Measurements from ENCODE around the gene CD3E. TPM values are rescaled to one million over a fixed set of nuclear protein-coding genes. Genes with fewer than 3 reads are reported as not detected.

The CD3E gene
- total RNA-seq, result 100 to 1,000 TPM; 377 to 415 TPM

DNA sequence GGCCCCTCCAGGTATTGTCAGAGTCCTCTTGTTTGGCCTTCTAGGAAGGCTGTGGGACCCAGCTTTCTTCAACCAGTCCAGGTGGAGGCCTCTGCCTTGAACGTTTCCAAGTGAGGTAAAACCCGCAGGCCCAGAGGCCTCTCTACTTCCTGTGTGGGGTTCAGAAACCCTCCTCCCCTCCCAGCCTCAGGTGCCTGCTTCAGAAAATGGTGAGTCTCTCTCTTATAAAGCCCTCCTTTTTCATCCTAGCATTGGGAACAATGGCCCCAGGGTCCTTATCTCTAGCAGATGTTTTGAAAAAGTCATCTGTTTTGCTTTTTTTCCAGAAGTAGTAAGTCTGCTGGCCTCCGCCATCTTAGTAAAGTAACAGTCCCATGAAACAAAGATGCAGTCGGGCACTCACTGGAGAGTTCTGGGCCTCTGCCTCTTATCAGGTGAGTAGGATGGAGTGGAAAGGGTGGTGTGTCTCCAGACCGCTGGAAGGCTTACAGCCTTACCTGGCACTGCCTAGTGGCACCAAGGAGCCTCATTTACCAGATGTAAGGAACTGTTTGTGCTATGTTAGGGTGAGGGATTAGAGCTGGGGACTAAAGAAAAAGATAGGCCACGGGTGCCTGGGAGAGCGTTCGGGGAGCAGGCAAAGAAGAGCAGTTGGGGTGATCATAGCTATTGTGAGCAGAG lies at the start of gene CD3E:
Gene CD3E, plus strand, starts transcription at position 163 of the 681 bp plus-strand sequence. Its CDS starts 223 bp downstream, at position 386.
- Mint-ChIP-seq H3K36me3 (ENCODE audit: low read depth) (peaks cover 46% of the 10 kb centered on the region), H3K27ac (peak within 1 kb of the TSS; percentile 100), H3K4me3 (peak within 1 kb of the TSS; percentile 98), H3K9me3 (no peaks in the 10 kb centered on the region), H3K27me3 (ENCODE audit: low read depth) (no peaks in the 10 kb centered on the region), H3K4me1 (ENCODE audit: low read depth) (peaks cover 68% of the 10 kb centered on the region)
- peak; percentile 88 for DNase-seq
- CTCF ChIA-PET, result interaction anchor here (1.0 to 11.5 kb wide), 9 partner anchors 9 to 106 kb away, joined by 3 to 110 read pairs (median 8); partner anchors contain the start of genes CD3D, CD3G and JAML
- intact Hi-C loops (cut with micrococcal nuclease), result loop anchor here (1.0 to 2.0 kb wide), 3 partner anchors 38 to 134 kb away; partner anchors contain the start of gene CD3D

DNA sequence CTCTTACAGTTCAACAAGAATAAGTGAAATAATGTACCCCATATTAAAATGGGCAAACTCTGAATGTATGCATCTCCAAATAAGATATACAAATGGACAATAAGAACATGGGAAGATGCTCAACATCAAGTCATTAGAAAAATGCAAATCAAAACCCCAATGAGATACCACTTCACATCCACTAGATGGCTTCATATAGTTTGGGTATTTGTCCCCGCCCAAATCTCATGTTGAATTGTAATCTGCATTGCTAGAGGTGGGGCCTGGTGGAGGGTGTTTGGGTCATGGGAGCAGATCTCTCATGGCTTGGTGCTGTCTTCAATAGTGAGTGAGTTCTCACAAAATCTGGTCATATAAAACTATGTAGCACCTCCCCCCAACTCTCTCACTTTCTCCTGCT lies 46.1 kb upstream of the CD3E start:
- no peaks in the 10 kb centered on the region for H3K9me3 Mint-ChIP-seq
- H3K36me3 Mint-ChIP-seq (ENCODE audit: low read depth), result peaks cover 54% of the 10 kb centered on the region
- no peak overlapping the region for H3K27ac Mint-ChIP-seq
- H3K4me3 Mint-ChIP-seq, result no peak overlapping the region
- H3K27me3 Mint-ChIP-seq (ENCODE audit: low read depth), result no peaks in the 10 kb centered on the region
- CTCF ChIA-PET, result interaction anchor here (1.0 to 1.9 kb wide), 4 partner anchors 23 to 110 kb away, joined by 3 to 6 read pairs (median 5); no protein-coding TSS in a partner anchor
- DNase-seq, result no peak
- peaks cover 29% of the 10 kb centered on the region for H3K4me1 Mint-ChIP-seq (ENCODE audit: low read depth)
- intact Hi-C loops (cut with micrococcal nuclease), result loop anchor here (1.0 to 10.0 kb wide), 2 partner anchors 33 to 96 kb away; partner anchors contain the start of gene UBE4A

GRCh38 chr11:118259138-118259537 lies 45.4 kb upstream of the CD3E start:
- DNase-seq, result no peak
- intact Hi-C loops (cut with micrococcal nuclease), result loop anchor here (10.0 kb wide), 1 partner anchor 96 kb away; the partner anchor contains the start of gene UBE4A
- Mint-ChIP-seq H3K4me3 (no peak overlapping the region), H3K9me3 (no peaks in the 10 kb centered on the region), H3K27ac (no peak overlapping the region), H3K4me1 (ENCODE audit: low read depth) (peaks cover 34% of the 10 kb centered on the region), H3K27me3 (ENCODE audit: low read depth) (no peaks in the 10 kb centered on the region), H3K36me3 (ENCODE audit: low read depth) (peaks cover 54% of the 10 kb centered on the region)
- CTCF ChIA-PET, result interaction anchor here (0.7 to 5.9 kb wide), 7 partner anchors 18 to 109 kb away, joined by 3 to 36 read pairs (median 5); no protein-coding TSS in a partner anchor

DNA sequence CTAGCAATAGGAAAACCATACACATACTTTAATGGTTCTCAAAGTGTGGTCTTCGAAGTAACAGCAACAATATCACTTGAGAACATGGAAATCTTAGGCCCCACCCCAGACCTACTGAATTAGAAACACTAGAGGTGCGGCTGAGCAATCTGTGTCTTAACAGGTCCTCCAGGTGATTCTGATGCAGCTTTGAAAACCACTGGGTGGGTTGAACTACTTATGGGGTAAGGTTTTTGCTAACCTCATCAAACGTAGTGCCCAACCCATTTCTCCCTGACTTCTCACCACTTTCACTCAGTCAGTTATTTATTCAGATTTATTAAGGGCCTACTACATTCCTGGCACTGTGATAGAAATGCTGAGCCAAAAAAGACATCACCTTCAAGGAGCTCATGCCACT lies 44.2 kb upstream of the CD3E start:
- Mint-ChIP-seq H3K27ac (no peak overlapping the region), H3K36me3 (ENCODE audit: low read depth) (peaks cover 48% of the 10 kb centered on the region), H3K4me3 (no peak overlapping the region), H3K4me1 (ENCODE audit: low read depth) (peaks cover 39% of the 10 kb centered on the region), H3K9me3 (no peaks in the 10 kb centered on the region), H3K27me3 (ENCODE audit: low read depth) (no peaks in the 10 kb centered on the region)
- CTCF ChIA-PET, result interaction anchor here (0.8 to 5.9 kb wide), 9 partner anchors 13 to 108 kb away, joined by 3 to 36 read pairs (median 4); no protein-coding TSS in a partner anchor
- DNase-seq, result no peak
- intact Hi-C loops (cut with micrococcal nuclease), result no loop called here

DNA sequence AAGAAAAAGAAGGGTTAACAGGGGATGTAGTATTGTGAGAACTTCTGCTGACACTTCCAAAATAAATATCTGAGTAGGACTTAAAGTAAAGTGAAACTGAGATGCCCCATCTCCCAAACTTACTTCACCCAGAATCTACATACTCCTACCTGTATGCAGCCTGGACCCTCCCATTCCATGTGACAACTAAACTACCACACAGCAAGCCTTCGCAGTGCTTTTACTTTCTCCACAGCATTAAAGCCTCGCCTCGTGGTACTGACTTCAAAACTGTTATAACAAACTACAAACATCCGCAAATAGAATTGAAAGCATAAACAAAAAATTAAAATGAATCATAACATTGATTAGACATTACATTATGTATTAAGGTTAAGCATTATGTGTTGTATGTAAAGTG lies 41.4 kb upstream of the CD3E start:
- intact Hi-C loops (cut with micrococcal nuclease), result loop anchor here (1.0 kb wide), 2 partner anchors 11 to 12 kb away; partner anchors contain the start of gene MPZL3
- Mint-ChIP-seq H3K4me3 (peak overlapping the region; percentile 86), H3K4me1 (ENCODE audit: low read depth) (peaks cover 39% of the 10 kb centered on the region), H3K9me3 (no peaks in the 10 kb centered on the region), H3K27me3 (ENCODE audit: low read depth) (no peaks in the 10 kb centered on the region), H3K36me3 (ENCODE audit: low read depth) (peaks cover 37% of the 10 kb centered on the region), H3K27ac (peak overlapping the region; percentile 68)
- DNase-seq, result no peak
- CTCF ChIA-PET, result interaction anchor here (0.6 to 5.9 kb wide), 4 partner anchors 64 to 811 kb away, joined by 4 to 36 read pairs (median 4); no protein-coding TSS in a partner anchor

- peak within 1 kb of the TSS; percentile 86 for H3K4me3 Mint-ChIP-seq
- peak within 1 kb of the TSS; percentile 68 for H3K27ac Mint-ChIP-seq
- no peaks in the 10 kb centered on the region for H3K9me3 Mint-ChIP-seq
- no peaks in the 10 kb centered on the region for H3K27me3 Mint-ChIP-seq (ENCODE audit: low read depth)
- H3K36me3 Mint-ChIP-seq (ENCODE audit: low read depth), result peaks cover 29% of the 10 kb centered on the region
- CTCF ChIA-PET, result interaction anchor here (0.6 to 5.9 kb wide), 14 partner anchors 9 to 810 kb away, joined by 3 to 36 read pairs (median 4); no protein-coding TSS in a partner anchor
- H3K4me1 Mint-ChIP-seq (ENCODE audit: low read depth), result peaks cover 39% of the 10 kb centered on the region
- intact Hi-C loops (cut with micrococcal nuclease), result loop anchor here (1.0 kb wide), 4 partner anchors 11 to 32 kb away; partner anchors contain the start of gene MPZL3
- DNase-seq, result peak; percentile 73
Measured at GRCh38 chr11:118263695-118264568, 40.6 kb upstream of the CD3E start, which contains the start of gene MPZL2. TSS of gene MPZL2 (minus strand) at chr11:118264297. CDS start at chr11:118264153, 144 bp downstream.

DNA sequence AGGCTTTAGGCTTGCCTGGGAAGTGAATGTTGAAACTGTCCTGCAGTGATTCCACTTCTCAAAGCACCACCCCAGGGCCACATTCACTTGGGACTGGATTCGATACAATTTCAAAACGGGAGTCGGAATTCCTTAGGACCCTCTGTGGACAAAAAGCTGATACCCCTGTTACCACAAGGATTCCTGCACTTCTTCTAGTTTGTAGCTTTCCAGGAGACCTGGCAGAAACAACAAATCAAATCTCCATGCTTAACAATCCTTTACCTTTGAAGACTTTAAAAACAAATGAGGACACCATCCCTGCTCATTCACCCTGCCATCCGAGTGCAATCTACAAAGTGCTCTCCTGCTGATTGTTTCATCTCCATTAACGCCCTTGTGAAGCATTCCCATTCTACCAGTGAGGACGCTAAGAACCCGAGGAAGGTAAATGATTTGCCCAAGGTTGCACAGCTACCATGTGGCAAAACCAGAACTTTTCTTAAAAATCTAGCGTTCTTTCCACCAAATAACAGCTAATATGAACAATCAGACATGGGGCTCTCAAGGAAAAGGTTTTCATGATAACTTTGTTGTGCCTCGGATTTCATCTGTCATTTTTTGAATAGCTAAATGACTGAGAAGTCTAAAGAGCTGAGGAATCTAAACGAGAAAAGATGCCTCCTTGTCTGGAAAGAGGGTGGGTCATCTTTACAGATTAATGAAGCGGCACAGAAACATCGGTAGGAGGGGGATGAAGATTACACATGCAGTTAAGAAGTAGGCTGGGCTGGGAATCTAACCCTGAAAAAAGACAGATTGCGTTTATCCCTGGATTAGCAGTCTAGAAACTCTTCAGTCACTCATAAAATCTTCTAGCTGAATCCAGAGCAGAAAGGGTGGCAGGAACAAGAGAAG lies 39.7 kb upstream of the CD3E start:
- no peak for DNase-seq
- peaks cover 39% of the 10 kb centered on the region for H3K4me1 Mint-ChIP-seq (ENCODE audit: low read depth)
- intact Hi-C loops (cut with micrococcal nuclease), result loop anchor here (1.0 kb wide), 2 partner anchors 24 to 33 kb away; no protein-coding TSS in a partner anchor
- H3K27ac Mint-ChIP-seq, result no peak overlapping the region
- H3K4me3 Mint-ChIP-seq, result peak overlapping the region; percentile 86
- H3K36me3 Mint-ChIP-seq (ENCODE audit: low read depth), result peaks cover 21% of the 10 kb centered on the region
- no peaks in the 10 kb centered on the region for H3K27me3 Mint-ChIP-seq (ENCODE audit: low read depth)
- H3K9me3 Mint-ChIP-seq, result no peaks in the 10 kb centered on the region
- CTCF ChIA-PET, result interaction anchor here (0.7 to 5.9 kb wide), 13 partner anchors 9 to 120 kb away, joined by 3 to 36 read pairs (median 5); no protein-coding TSS in a partner anchor

DNA sequence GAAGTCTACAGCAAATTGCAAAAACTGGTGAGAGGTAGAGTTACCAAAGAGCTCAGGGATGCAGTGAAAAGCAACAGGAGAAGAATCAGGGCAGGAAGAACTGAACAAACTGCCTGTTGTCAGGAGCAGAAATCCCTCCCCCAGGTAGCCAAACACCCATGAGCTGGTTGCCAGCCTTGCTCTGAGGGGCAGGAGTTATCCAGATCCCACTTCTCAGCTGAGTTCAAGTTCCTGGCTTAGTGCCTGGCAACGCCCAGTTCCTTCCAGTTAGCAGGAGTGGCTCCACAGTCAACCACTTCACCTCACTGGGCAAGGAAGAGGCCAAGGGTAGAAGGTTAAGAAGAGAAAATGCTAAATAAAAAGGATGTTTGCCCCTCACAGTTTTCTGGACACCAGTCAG lies 38.6 kb upstream of the CD3E start:
- Mint-ChIP-seq H3K27me3 (ENCODE audit: low read depth) (no peaks in the 10 kb centered on the region), H3K36me3 (ENCODE audit: low read depth) (peaks cover 17% of the 10 kb centered on the region), H3K9me3 (no peaks in the 10 kb centered on the region), H3K4me3 (no peak overlapping the region), H3K4me1 (ENCODE audit: low read depth) (peaks cover 36% of the 10 kb centered on the region), H3K27ac (no peak overlapping the region)
- CTCF ChIA-PET, result interaction anchor here (0.6 to 2.1 kb wide), 5 partner anchors 9 to 179 kb away, joined by 3 to 7 read pairs (median 5); no protein-coding TSS in a partner anchor
- no peak for DNase-seq
- intact Hi-C loops (cut with micrococcal nuclease), result no loop called here

GRCh38 chr11:118267486-118267885 lies 37.0 kb upstream of the CD3E start:
- CTCF ChIA-PET, result interaction anchor here (0.6 to 1.0 kb wide), 2 partner anchors 86 to 94 kb away, joined by 3 read pairs; no protein-coding TSS in a partner anchor
- intact Hi-C loops (cut with micrococcal nuclease), result no loop called here

GRCh38 chr11:118272001-118272400 lies 32.5 kb upstream of the CD3E start:
- Mint-ChIP-seq H3K36me3 (ENCODE audit: low read depth) (no peaks in the 10 kb centered on the region), H3K27me3 (ENCODE audit: low read depth) (no peaks in the 10 kb centered on the region), H3K9me3 (no peaks in the 10 kb centered on the region), H3K4me1 (ENCODE audit: low read depth) (peaks cover 30% of the 10 kb centered on the region), H3K4me3 (no peak overlapping the region), H3K27ac (no peak overlapping the region)
- CTCF ChIA-PET, result interaction anchor here (1.0 kb wide), 1 partner anchor 60 kb away, joined by 3 read pairs; no protein-coding TSS in a partner anchor
- intact Hi-C loops (cut with micrococcal nuclease), result no loop called here
- DNase-seq, result no peak

More at GRCh38 chr11:118267486-118267885, 37.0 kb upstream of the CD3E start:
- Mint-ChIP-seq H3K27ac (no peak overlapping the region), H3K4me3 (no peak overlapping the region), H3K36me3 (ENCODE audit: low read depth) (peaks cover 5% of the 10 kb centered on the region), H3K27me3 (ENCODE audit: low read depth) (no peaks in the 10 kb centered on the region), H3K9me3 (no peaks in the 10 kb centered on the region), H3K4me1 (ENCODE audit: low read depth) (peaks cover 24% of the 10 kb centered on the region)
- no peak for DNase-seq

- intact Hi-C loops (cut with micrococcal nuclease), result no loop called here
- no peaks in the 10 kb centered on the region for H3K36me3 Mint-ChIP-seq (ENCODE audit: low read depth)
Measured at GRCh38 chr11:118274186-118274585, 30.3 kb upstream of the CD3E start.

More at GRCh38 chr11:118274186-118274585, 30.3 kb upstream of the CD3E start:
- no peak for DNase-seq
- H3K4me1 Mint-ChIP-seq (ENCODE audit: low read depth), result peaks cover 36% of the 10 kb centered on the region
- H3K27ac Mint-ChIP-seq, result no peak overlapping the region
- CTCF ChIA-PET, result interaction anchor here (0.7 to 1.4 kb wide), 2 partner anchors 9 to 76 kb away, joined by 3 to 4 read pairs; no protein-coding TSS in a partner anchor
- H3K4me3 Mint-ChIP-seq, result no peak overlapping the region
- H3K9me3 Mint-ChIP-seq, result no peaks in the 10 kb centered on the region
- H3K27me3 Mint-ChIP-seq (ENCODE audit: low read depth), result no peaks in the 10 kb centered on the region

All from activated naive CD4-positive, alpha-beta T cell treated with anti-CD3 and anti-CD28 coated beads for 36 hours (primary cell).